CD4-positive, alpha-beta memory T cell (primary cell): Measurements from ENCODE around the gene NUP133. TPM values are rescaled to one million over a fixed set of nuclear protein-coding genes. Genes with fewer than 3 reads are reported as not detected.
A peak's percentile ranks its signal among the peaks of the same experiment; 100 is the strongest.
"Not testable (repeated sequence)": the region's sequence is repeated elsewhere in the genome, so short reads cannot be mapped to it uniquely, and the experiment has no call there.

Experiments
- CTCF ChIA-PET: fragments of 350-600 bp; sonication (Branson Sonifier 250); formaldehyde crosslinking; loops from one replicate; lab custom pipeline; 2021; ENCODE audit warnings: inconsistent platforms; ENCODE audit not compliant: partially characterized antibody; lab: Charles Lee
- POLR2A ChIA-PET: fragments of 350-600 bp; sonication (Branson Sonifier 250); formaldehyde crosslinking; loops from one replicate; lab custom pipeline; 2021; ENCODE audit not compliant: partially characterized antibody; lab: Charles Lee
- DNase-seq, 5 donors: peaks; one replicate each; pipeline versions ENCODE4 v3.0.0 to v3.0.0-alpha.2; 2020 to 2022; ENCODE audit warnings: mixed read lengths in 1 of 5
- H3K27ac ChIP-seq: one replicate; pipeline ENCODE4 v1.7.0; 2013; ENCODE audit warnings: low read depth, low read length
- H3K27me3 ChIP-seq: 2 replicates; pipeline ENCODE4 v1.7.0; 2013; ENCODE audit warnings: mild to moderate bottlenecking, low read length, moderate library complexity; ENCODE audit not compliant: insufficient read depth
- H3K36me3 ChIP-seq: 2 replicates; pipeline ENCODE4 v1.7.0; 2013; ENCODE audit warnings: mild to moderate bottlenecking, low read length, moderate library complexity; ENCODE audit not compliant: insufficient read depth
- H3K4me1 ChIP-seq: 2 replicates; pipeline ENCODE4 v1.7.0; 2013; ENCODE audit warnings: mild to moderate bottlenecking, low read length, moderate library complexity; ENCODE audit not compliant: insufficient read depth
- H3K4me3 ChIP-seq, 2 donors: one replicate each; pipeline ENCODE4 v1.7.0; 2013; ENCODE audit warnings: low read length in 2 of 2, mild to moderate bottlenecking in 1 of 2
- H3K9me3 ChIP-seq, 2 donors: one replicate each; pipeline ENCODE4 v1.7.0; 2013; ENCODE audit warnings: low read length in 2 of 2, control low read depth in 1 of 2; ENCODE audit not compliant: control insufficient read depth in 1 of 2
- H3K27ac Mint-ChIP-seq, 7 donors: one replicate each; pipeline ENCODE4 v1.8.0; 2020 to 2021; ENCODE audit warnings: mixed read lengths in 7 of 7, mild to moderate bottlenecking in 6 of 7, inconsistent platforms in 3 of 7, moderate library complexity in 3 of 7
- H3K27me3 Mint-ChIP-seq, 2 donors: one replicate each; pipeline ENCODE4 v1.8.0; 2020 to 2021; ENCODE audit warnings: mixed read lengths in 2 of 2
- H3K36me3 Mint-ChIP-seq, 2 donors: one replicate each; pipeline ENCODE4 v1.8.0; 2020 to 2021; ENCODE audit warnings: mixed read lengths in 2 of 2, inconsistent platforms in 1 of 2, mild to moderate bottlenecking in 1 of 2
- H3K4me1 Mint-ChIP-seq, 4 donors: one replicate each; pipeline ENCODE4 v1.8.0; 2020 to 2021; ENCODE audit warnings: mixed read lengths in 4 of 4, mild to moderate bottlenecking in 1 of 4
- H3K4me3 Mint-ChIP-seq, 8 donors: one replicate each; pipeline ENCODE4 v1.8.0; 2020 to 2021; ENCODE audit warnings: mixed read lengths in 8 of 8, mild to moderate bottlenecking in 7 of 8, moderate library complexity in 6 of 8, inconsistent platforms in 3 of 8
- H3K9me3 Mint-ChIP-seq, 8 donors: one replicate each; pipeline ENCODE4 v1.8.0; 2020 to 2021; ENCODE audit warnings: mixed read lengths in 8 of 8, mild to moderate bottlenecking in 5 of 8, inconsistent platforms in 3 of 8, moderate library complexity in 1 of 8
- intact Hi-C: fragments of 100-400 bp; cut with micrococcal nuclease; formaldehyde crosslinking; loops from one replicate; pipeline ENCODE4 v1.15.1; 2023
- polyA plus RNA-seq, 2 donors: library from polyadenylated mRNA; unstranded; fragments of 300-500 nt; fragmentation: Illumina TruSeq; gene quantifications; one replicate each; pipeline ENCODE4 v1.2.3, GENCODE V29; 2021
- total RNA-seq, 2 experiments: library from RNA; stranded (reverse); gene quantifications; one replicate each; pipeline ENCODE4 v1.2.3, GENCODE V29; 2021

NUP133 gene
- total and polyA plus RNA-seq, 4 experiments from 2014 or later, result 16.8 to 48.4 (median 32.2) TPM

DNA sequence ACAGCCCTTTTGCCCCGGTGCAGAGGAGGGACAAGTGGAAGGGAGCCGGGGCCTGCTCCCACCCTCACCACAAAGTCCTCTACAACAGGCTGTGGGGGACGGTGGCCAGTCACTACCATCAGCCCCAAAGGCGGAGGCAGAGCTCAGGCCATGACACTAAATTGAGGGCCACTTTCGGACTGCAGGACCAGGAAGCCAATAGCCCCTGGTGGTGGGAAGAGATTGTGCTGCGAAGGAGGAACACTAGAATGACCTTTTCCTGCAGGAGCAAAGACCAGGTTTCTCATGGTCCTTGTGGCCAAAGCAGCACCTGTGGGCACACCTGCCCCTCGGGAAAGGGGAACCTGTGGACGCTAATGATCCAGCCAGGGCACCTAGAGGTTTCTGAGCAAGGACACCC lies 104.6 kb downstream of the NUP133 start:
- ChIA-PET POLR2A (no interaction called here), CTCF (no interaction called here)
- no peak overlapping the region for H3K27ac ChIP-seq
- H3K4me3 Mint-ChIP-seq, result no peak overlapping the region
- peaks cover 15% of the 10 kb centered on the region for H3K27me3 ChIP-seq
- H3K4me1 Mint-ChIP-seq, result peaks cover 4 to 9% (median 7%) of the 10 kb centered on the region in 4 donors
- H3K36me3 Mint-ChIP-seq, result no peaks in the 10 kb centered on the region
- H3K9me3 Mint-ChIP-seq, result no peaks in the 10 kb centered on the region
- no peak overlapping the region for H3K4me3 ChIP-seq
- H3K36me3 ChIP-seq, result no peaks in the 10 kb centered on the region
- H3K4me1 ChIP-seq, result peaks cover 8% of the 10 kb centered on the region
- H3K27me3 Mint-ChIP-seq, result peaks cover 28 to 35% of the 10 kb centered on the region in 2 donors
- H3K9me3 ChIP-seq, result no peaks in the 10 kb centered on the region
- no peak overlapping the region for H3K27ac Mint-ChIP-seq
- intact Hi-C loops, result no loop called here
- no peak for DNase-seq

DNA sequence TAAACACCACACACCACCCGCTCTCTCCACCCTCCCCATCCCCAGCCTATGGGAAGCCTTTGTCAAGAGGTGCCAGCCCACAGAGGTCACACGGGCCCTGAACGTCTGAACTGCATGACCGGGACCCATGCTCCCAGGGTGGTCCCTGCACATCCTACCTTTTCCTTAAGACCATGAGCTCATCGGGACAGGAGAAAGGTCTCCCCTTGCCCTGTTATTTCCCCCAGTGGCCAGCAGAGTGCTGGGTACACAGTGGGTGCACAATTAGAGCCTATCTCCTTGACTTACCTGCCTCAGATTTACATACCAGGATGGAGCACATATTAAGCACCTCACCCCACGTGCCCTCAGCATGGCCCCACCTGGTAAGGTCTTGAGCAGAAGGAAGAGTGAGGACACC lies 105.1 kb downstream of the NUP133 start:
- no peak for DNase-seq
- H3K27ac Mint-ChIP-seq, result peak overlapping the region in 1 of 7 donors; percentile 73
- ChIA-PET POLR2A (no interaction called here), CTCF (no interaction called here)
- H3K4me3 ChIP-seq, result no peak overlapping the region
- H3K27ac ChIP-seq, result no peak overlapping the region
- H3K4me1 Mint-ChIP-seq, result peaks cover 4 to 9% (median 7%) of the 10 kb centered on the region in 4 donors
- no peaks in the 10 kb centered on the region for H3K9me3 ChIP-seq
- H3K36me3 ChIP-seq, result no peaks in the 10 kb centered on the region
- H3K4me3 Mint-ChIP-seq, result no peak overlapping the region
- no peaks in the 10 kb centered on the region for H3K9me3 Mint-ChIP-seq
- H3K27me3 ChIP-seq, result peaks cover 11% of the 10 kb centered on the region
- no peaks in the 10 kb centered on the region for H3K36me3 Mint-ChIP-seq
- peaks cover 8% of the 10 kb centered on the region for H3K4me1 ChIP-seq
- H3K27me3 Mint-ChIP-seq, result peaks cover 25 to 35% of the 10 kb centered on the region in 2 donors
- intact Hi-C loops, result no loop called here

DNA sequence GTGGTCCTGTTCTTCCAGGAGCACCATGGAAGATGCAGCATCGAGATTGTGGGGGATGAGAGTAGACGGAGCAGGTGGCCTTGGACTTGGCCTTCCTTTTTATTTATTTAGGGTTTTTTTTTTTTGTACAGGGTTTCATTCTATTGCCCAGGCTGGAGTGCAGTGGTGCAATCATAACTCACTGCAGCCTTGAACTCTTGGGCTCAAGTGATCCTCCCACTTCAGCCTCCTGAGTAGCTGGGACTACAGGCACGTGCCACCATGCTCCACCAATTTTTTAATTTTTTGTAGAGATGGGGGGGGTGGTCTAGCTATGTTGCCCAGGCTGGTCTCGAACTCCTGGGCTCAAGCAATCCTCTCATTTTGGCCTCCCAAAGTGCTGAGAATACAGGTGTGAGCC lies 105.8 kb downstream of the NUP133 start:
- DNase-seq, H3K4me3 ChIP-seq, H3K4me3 Mint-ChIP-seq, H3K27ac ChIP-seq, intact Hi-C loops, H3K4me1 Mint-ChIP-seq, CTCF ChIA-PET, H3K36me3 ChIP-seq, H3K27me3 ChIP-seq, H3K4me1 ChIP-seq, H3K9me3 Mint-ChIP-seq, H3K27ac Mint-ChIP-seq, H3K36me3 Mint-ChIP-seq, H3K9me3 ChIP-seq, POLR2A ChIA-PET: not testable (repeated sequence)
- peaks cover 23 to 35% of the 10 kb centered on the region in 2 donors for H3K27me3 Mint-ChIP-seq

DNA sequence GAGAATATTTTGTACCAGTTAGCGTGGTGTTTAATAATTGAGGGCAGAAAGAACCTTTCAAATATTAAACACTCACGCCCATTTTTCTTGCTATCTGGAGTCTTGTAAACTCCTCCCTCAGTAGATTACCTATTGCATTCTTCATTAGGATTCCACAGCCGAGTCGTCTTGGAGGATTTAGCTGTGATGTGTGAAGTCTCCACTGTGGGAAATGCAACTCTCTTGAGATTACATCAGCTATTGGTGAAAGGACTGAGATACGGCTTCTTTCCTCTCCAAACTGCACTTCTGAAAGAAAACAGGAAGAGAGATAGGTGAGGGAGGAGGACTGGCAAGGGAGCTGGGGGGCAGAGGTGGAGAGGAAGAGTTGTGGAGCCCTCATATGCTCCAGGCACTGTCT lies 110.4 kb downstream of the NUP133 start:
- intact Hi-C loops, result no loop called here
- H3K27me3 Mint-ChIP-seq, result peaks cover 19 to 28% of the 10 kb centered on the region in 2 donors
- CTCF ChIA-PET, result no interaction called here
- H3K36me3 Mint-ChIP-seq, result no peaks in the 10 kb centered on the region
- H3K9me3 Mint-ChIP-seq, result no peaks in the 10 kb centered on the region
- Histone ChIP-seq H3K36me3 (no peaks in the 10 kb centered on the region), H3K4me3 (no peak overlapping the region), H3K9me3 (no peaks in the 10 kb centered on the region), H3K27me3 (no peaks in the 10 kb centered on the region), H3K27ac (no peak overlapping the region), H3K4me1 (no peaks in the 10 kb centered on the region)
- POLR2A ChIA-PET, result no interaction called here
- no peaks in the 10 kb centered on the region for H3K4me1 Mint-ChIP-seq
- H3K4me3 Mint-ChIP-seq, result no peak overlapping the region
- no peak for DNase-seq
- no peak overlapping the region for H3K27ac Mint-ChIP-seq

DNA sequence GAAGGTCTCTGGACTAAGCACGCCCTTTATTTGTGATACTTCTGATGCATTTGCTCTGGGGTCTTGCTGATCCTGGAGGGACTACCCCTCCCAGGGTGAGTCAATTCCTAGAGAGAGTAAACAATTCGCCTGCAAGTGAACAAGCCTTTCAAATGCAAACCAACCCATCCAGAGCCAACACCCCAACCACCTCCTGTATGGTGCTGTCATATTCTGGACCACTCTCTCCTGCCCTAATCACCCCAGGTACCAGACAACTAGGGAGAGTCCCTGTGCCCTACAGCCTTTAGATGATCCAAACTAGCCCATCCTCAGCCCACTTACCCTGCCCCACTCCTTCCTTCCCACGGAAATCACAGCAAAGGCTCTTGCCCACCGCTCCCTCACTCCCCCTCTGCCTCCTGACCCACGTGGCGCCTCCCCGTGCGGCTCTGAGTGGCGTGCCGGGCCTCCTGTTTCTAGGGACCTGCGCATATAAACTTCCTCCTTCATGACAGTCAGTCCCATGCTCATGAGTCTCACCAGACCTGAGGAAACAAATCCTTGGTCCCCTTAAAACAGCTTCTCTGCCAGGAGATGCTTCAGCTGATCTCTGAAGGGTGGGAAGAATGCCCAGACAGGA lies 111.4 kb downstream of the NUP133 start:
- no peaks in the 10 kb centered on the region for H3K27me3 ChIP-seq
- Mint-ChIP-seq H3K4me3 (no peak overlapping the region), H3K27me3 (peaks cover 22 to 25% of the 10 kb centered on the region in 2 donors), H3K4me1 (no peaks in the 10 kb centered on the region), H3K9me3 (no peaks in the 10 kb centered on the region), H3K36me3 (no peaks in the 10 kb centered on the region), H3K27ac (no peak overlapping the region)
- ChIA-PET POLR2A (no interaction called here), CTCF (no interaction called here)
- no peaks in the 10 kb centered on the region for H3K36me3 ChIP-seq
- H3K9me3 ChIP-seq, result no peaks in the 10 kb centered on the region
- H3K4me3 ChIP-seq, result no peak overlapping the region
- no peaks in the 10 kb centered on the region for H3K4me1 ChIP-seq
- no peak for DNase-seq
- intact Hi-C loops, result no loop called here
- H3K27ac ChIP-seq, result no peak overlapping the region

DNA sequence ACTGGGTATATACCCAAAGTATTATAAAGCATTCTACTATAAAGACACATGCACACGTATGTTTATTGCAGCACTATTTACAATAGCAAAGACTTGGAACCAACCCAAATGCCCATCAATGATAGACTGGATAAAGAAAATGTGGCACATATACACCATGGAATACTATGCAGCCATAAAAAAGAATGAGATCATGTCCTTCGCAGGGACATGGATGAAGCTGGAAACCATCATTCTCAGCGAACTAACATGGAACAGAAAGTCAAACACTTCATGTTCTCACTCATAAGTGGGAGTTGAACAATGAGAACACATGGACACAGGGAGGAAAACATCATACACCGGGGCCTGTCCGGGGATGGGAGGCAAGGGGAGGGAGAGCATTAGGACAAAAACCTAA lies 113.6 kb downstream of the NUP133 start:
- H3K36me3 ChIP-seq, H3K4me3 Mint-ChIP-seq, CTCF ChIA-PET, H3K27me3 ChIP-seq, POLR2A ChIA-PET, H3K9me3 ChIP-seq, H3K27ac ChIP-seq, H3K36me3 Mint-ChIP-seq, H3K9me3 Mint-ChIP-seq, H3K4me1 ChIP-seq, H3K4me3 ChIP-seq, intact Hi-C loops, H3K4me1 Mint-ChIP-seq, H3K27ac Mint-ChIP-seq, DNase-seq: not testable (repeated sequence)
- peaks cover 19 to 23% of the 10 kb centered on the region in 2 donors for H3K27me3 Mint-ChIP-seq

DNA sequence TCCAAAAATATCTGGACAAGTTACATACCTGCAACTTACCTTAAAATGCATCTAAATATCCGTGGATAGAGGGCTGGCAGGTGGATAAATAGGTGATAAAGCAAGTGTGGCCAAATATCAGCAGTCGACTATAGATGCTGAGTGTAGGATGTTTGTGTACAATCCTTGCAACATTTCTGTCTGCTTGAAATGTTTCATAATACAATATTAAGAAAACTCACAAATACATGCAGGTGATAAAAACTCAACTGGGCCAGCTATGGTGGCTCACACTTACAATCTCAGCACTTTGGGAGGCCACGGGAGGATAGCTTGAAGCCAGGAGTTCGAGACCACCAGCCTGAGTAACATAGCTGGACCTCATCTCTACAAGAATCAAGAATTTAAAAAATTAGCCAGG lies 115.2 kb downstream of the NUP133 start:
- POLR2A ChIA-PET, result no interaction called here
- Mint-ChIP-seq H3K36me3 (no peaks in the 10 kb centered on the region), H3K27me3 (peaks cover 23 to 28% of the 10 kb centered on the region in 2 donors), H3K9me3 (peaks cover 0 to 6% (median 0%) of the 10 kb centered on the region in 8 donors), H3K27ac (no peak overlapping the region), H3K4me1 (no peaks in the 10 kb centered on the region), H3K4me3 (no peak overlapping the region)
- no peaks in the 10 kb centered on the region for H3K36me3 ChIP-seq
- intact Hi-C loops, result no loop called here
- no peak overlapping the region for H3K27ac ChIP-seq
- H3K4me1 ChIP-seq, result no peaks in the 10 kb centered on the region
- H3K4me3 ChIP-seq, result no peak overlapping the region
- DNase-seq, result no peak
- H3K9me3 ChIP-seq, result no peaks in the 10 kb centered on the region
- no peaks in the 10 kb centered on the region for H3K27me3 ChIP-seq
- CTCF ChIA-PET, result no interaction called here
